Germinal center (tissue), 1 donor: ENCODE measurements around the gene LGR6.
"Not testable (repeated sequence)": the region's sequence is repeated elsewhere in the genome, so short reads cannot be mapped to it uniquely, and the experiment has no call there.

Experiments
- DNase-seq: peaks from one replicate; pipeline ENCODE4 v3.0.0; 2012; ENCODE audit warnings: mixed read lengths, low spot score

LGR6 gene

DNA sequence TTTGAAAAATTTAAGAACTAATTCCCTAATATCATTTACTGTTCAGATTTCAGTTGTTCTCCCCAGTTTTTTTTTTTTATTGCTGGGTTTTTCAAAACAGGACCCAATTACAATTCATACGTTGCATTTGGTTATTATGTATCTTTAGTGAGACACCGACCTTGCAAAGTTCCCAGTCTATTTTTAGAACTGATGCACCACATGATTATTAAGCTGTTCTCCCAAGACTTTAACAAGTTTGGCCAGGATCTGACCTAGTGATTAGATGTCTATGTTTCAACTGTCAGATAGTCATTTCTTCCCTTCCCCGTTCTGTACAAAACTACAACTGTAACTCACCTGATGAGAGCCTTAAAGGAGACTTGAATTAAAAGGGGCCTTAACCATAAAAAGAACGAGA is 140.3 kb downstream of the LGR6 start:
- no peak for DNase-seq

DNA sequence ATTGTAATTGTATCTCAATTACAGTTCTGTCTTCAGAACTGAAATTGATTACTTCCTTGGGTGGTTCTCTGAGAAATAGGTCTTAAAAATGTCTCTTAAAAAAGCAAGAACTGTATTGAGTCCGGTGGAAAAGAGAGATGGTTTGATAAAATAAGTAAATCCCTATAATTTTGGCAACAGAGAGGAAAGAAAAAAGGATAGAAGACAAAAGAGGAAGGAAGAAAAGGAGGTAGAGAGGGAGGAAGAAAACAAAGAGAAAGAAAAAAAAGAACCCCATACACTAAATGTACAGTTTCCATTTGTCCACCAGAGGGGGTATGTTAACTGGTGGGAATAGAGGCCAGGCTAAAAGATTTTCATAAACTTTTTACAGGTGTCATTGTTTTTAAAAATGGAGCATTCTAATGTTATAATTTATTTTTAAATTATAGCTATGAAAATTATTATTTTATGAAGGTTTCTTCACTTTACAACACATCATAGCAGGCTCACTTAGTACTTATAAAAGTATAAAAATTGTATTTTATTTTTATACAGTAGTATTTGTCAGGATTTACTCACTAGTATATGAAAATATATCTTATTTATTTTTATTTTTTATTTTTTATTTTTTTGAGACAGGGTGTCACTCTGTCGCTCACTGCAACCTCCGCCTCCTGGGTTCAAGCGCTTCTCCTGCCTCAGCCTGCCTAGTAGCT is 150.2 kb downstream of the LGR6 start:
- DNase-seq = no peak

GRCh38 chr1:202348005-202348508 is 154.5 kb downstream of the LGR6 start:
- no peak for DNase-seq

DNA sequence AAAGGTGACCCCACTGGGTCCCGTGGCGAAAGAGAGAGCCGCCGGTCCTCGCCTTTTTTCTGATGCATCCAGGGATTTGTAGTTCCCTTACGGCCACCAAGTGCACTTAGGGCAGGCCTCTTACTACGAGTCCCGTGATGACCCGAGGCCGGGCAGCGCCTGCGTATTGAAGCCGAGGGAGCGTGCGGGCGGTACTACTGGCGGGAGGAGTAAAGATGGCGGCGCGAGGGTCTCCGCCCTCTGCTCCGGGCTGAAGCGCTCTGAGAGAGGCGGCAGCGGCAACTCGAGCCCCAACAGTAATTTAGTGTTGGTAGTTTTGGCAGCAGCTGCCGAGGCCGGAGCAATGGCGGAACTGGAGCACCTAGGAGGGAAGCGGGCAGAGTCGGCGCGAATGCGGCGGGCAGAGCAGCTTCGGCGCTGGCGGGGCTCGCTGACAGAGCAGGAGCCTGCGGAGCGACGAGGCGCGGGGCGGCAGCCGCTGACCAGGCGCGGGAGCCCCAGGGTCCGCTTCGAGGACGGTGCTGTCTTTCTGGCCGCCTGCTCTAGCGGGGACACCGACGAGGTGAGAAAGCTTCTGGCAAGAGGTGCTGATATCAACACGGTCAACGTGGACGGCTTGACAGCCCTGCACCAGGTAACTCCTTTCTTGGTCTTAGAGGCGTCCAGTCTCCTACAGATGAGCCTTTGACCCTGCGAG is 155.1 kb downstream of the LGR6 start, which contains the start of gene PPP1R12B:
PPP1R12B (plus strand) TSS at position 191 of the 697 bp plus-strand sequence; CDS start at position 344, 153 bp downstream.
- DNase-seq = peak; percentile 86

GRCh38 chr1:202349206-202349928 is 155.8 kb downstream of the LGR6 start:
- no peak for DNase-seq

GRCh38 chr1:202351725-202352124 is 158.1 kb downstream of the LGR6 start:
- DNase-seq = no peak

DNA sequence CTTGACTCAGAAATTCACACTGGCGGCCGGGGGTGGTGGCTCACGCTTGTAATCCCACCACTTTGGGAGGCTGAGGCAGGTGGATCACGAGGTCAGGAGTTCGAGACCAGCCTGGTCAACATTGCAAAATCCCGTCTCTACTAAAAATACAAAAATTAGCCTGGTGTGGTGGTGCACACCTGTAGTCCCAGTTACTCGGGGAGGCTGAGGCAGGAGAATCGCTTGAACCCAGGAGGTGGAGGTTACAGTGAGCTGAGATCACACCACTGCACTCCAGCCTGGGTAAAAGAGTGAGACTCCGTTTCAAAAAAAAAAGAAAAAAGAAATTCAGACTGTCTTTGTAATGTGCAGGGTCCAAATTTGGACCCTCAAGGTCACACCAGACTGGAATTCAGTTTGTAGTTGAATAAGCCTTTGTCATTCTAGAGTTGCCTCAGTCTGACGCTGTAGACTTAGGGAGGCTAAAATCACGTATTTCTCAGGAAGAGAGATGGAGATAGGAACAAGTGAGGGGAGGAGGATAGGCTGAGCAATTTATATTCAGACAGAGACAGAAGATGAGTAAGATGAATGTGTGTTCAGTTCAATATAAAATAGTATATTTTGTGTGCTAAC is 159.1 kb downstream of the LGR6 start:
- not testable (repeated sequence) for DNase-seq

DNA sequence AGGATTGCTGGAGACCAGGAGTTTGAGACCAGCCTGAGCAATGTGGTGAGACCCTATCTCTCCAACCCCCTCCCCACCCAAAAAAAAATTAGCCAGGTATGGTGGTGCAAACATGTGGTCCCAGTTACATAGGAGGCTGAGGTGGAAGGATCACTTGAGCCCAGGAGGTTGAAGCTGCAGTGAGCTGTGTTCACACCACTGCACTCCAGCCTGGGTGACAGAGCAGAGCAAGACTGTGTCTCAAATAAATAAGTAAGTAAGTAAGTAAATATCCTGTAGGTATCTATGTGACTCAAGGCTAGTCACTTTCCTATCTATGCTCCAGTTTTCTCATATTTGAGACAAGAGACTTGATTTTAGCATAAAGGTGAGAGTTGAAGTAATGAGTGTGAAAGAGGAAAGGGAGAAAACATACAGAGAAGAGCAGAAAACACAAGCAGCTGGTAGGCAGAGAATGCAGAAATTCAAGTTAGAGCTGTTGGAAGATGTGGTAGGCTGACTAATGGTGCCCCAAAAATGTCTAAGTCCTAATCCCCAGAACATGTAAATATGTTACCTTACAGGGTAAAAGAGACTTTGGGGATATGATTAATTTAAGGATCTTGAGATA is 162.4 kb downstream of the LGR6 start:
- DNase-seq = no peak

- DNase-seq = no peak
Measured at GRCh38 chr1:202357506-202357905, 163.9 kb downstream of the LGR6 start.

DNA sequence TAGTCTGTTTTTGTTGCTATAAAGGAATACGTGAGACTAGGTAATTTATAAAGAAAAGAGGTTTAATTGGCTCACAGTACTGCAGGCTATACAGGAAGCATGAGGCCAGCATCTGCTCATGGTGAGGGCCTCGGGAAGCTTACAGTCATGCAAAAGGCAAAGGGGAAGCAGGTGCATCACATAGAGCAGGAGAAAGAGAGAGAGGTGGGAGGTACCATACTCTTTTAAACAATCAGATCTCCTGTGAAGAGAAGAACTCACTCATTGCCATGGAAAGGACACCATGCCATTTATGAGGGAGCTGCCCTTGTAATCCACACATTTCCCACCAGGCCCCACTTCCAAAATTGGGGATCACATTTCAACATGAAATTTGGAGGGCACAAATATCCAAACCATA is 167.6 kb downstream of the LGR6 start:
- DNase-seq = no peak

DNA sequence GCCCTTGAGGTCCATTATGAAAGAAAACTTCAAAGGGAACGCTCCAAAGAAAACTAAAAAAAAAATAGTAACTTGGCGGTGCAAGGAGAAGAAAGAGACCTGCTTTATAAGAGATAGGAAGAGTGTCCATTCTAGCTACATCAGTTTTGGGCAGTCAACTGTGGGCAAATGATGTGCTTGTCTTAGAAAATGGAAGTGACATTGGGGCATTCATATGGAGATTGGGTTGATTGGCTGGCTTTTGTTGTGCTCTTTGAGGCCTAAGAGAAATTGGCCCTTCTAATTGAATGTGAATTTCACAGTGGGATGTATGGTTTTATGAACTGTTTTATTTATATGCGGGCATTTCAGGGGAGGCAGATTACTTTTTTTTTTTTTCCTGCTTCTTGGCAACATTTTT is 168.1 kb downstream of the LGR6 start:
- no peak for DNase-seq

DNA sequence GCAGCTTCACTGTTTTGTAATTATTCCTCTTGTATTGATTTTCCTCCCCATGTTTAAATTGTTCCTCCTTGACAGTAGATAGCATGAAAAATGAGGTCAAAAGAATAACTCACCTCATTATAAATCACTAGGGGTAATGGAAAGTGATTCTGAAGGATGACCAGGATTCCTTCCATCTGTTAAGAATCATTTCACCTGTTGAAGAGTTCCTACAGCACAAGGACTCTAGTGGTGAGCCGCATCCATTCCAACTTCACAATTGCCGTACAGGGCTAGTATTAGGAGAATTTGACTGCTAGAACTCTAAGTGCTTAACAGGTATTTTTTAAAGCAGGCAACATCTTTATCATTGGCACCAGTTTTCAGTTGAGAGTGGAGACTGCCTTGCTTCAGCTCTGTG is 168.6 kb downstream of the LGR6 start:
- no peak for DNase-seq

GRCh38 chr1:202365092-202365815 is 171.7 kb downstream of the LGR6 start:
- DNase-seq = no peak

DNA sequence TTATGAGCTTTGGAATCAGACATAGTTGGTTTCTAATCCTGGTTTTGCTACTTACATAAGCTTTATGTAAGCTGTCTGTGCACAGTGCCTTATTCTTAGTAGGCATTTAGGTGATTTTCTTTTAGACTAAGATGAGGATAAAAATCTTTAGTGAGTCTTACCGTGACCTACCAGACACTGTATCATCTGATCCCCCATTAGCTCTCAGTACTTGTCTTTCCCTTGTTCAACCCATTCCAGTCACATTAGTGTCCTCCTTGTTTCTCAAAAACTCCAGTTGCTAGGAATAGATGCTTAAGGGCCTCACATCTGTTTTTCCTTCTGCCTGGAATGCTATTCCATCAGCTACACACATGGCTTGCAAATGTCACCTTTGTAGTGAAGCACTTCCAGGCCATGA is 173.7 kb downstream of the LGR6 start:
- DNase-seq = no peak
